IPS-18a (cell line): ENCODE data around the gene CDK6.

Experiments
- H3K27ac ChIP-seq: one replicate; pipeline ENCODE4 v1.5.1; 2013; ENCODE audit warnings: low read length
- H3K27me3 ChIP-seq: one replicate; pipeline ENCODE4 v1.6.1; 2013; ENCODE audit warnings: mild to moderate bottlenecking, low read length; ENCODE audit not compliant: control insufficient read depth, insufficient read depth
- H3K36me3 ChIP-seq: one replicate; pipeline ENCODE4 v1.6.1; 2013; ENCODE audit warnings: low read depth, low read length; ENCODE audit not compliant: control insufficient read depth
- H3K4me1 ChIP-seq: one replicate; pipeline ENCODE4 v1.6.1; 2013; ENCODE audit warnings: low read depth, low read length; ENCODE audit not compliant: control insufficient read depth
- H3K4me3 ChIP-seq: one replicate; pipeline ENCODE4 v1.5.1; 2013; ENCODE audit warnings: low read length
- H3K9ac ChIP-seq: one replicate; pipeline ENCODE4 v1.6.1; 2013; ENCODE audit warnings: mild to moderate bottlenecking, low read length, moderate library complexity
- H3K9me3 ChIP-seq: one replicate; pipeline ENCODE4 v1.6.1; 2013; ENCODE audit warnings: low read depth, low read length; ENCODE audit not compliant: control insufficient read depth

Gene CDK6

DNA sequence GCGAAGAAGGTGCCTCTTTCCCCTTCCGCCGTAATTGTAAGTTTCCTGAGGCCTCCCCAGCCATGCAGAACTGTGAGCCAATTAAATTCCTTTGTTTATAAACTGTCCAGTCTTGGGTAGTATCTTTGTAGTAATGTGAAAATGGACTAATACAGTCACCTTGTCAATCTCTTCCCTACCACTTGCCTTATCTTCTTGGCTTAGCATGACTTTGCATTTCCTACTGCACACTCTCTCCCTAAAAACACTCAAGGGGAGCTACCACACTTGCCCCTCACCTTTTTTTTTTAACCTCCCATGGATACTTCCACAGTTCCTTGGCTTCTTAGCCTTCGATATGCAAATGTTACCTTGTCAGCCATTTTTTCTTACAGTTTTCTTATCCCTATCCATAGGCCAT, 7.4 kb upstream of the CDK6 start:
- H3K27me3 ChIP-seq: peaks cover 13% of the 10 kb centered on the region
- H3K36me3 ChIP-seq: no peaks in the 10 kb centered on the region
- H3K9me3 ChIP-seq: no peaks in the 10 kb centered on the region
- peaks cover 9% of the 10 kb centered on the region for H3K4me1 ChIP-seq
- H3K4me3 ChIP-seq: no peak overlapping the region
- no peak overlapping the region for H3K27ac ChIP-seq
- no peak overlapping the region for H3K9ac ChIP-seq

- Histone ChIP-seq H3K9ac (no peak overlapping the region), H3K27me3 (peaks cover 19% of the 10 kb centered on the region), H3K27ac (no peak overlapping the region), H3K4me1 (peaks cover 9% of the 10 kb centered on the region), H3K9me3 (no peaks in the 10 kb centered on the region), H3K4me3 (no peak overlapping the region), H3K36me3 (no peaks in the 10 kb centered on the region)
Measured at GRCh38 chr7:92843034-92843760, 6.8 kb upstream of the CDK6 start.

- peaks cover 19% of the 10 kb centered on the region for H3K4me1 ChIP-seq
- H3K9ac ChIP-seq: no peak overlapping the region
- peaks cover 32% of the 10 kb centered on the region for H3K27me3 ChIP-seq
- H3K4me3 ChIP-seq: no peak overlapping the region
- H3K9me3 ChIP-seq: no peaks in the 10 kb centered on the region
- H3K27ac ChIP-seq: no peak overlapping the region
- no peaks in the 10 kb centered on the region for H3K36me3 ChIP-seq
Measured at GRCh38 chr7:92841192-92841591, 4.8 kb upstream of the CDK6 start.

DNA sequence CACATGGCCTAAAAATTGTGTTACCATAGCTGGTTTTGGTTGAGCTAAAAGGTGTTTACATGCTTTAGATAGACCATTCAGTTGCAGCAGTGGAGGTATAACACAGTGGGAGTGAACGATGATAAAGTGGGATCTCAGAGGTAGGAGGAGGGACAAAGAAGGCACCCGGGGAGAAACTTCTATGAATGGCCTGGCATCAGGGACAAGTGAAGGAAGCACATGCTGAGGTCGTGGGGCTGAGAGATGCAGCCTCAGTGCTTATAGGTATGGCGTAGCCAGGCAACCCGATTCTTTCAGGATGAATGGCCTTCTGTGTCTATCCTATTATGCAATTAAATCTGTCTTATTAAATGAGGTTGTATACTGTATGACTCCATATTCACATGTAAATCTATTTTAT, 3.9 kb upstream of the CDK6 start:
- no peak overlapping the region for H3K9ac ChIP-seq
- no peak overlapping the region for H3K27ac ChIP-seq
- no peaks in the 10 kb centered on the region for H3K36me3 ChIP-seq
- no peaks in the 10 kb centered on the region for H3K9me3 ChIP-seq
- H3K27me3 ChIP-seq: peaks cover 40% of the 10 kb centered on the region
- H3K4me1 ChIP-seq: peaks cover 19% of the 10 kb centered on the region
- H3K4me3 ChIP-seq: no peak overlapping the region

GRCh38 chr7:92839901-92840300, 3.5 kb upstream of the CDK6 start:
- Histone ChIP-seq H3K36me3 (no peaks in the 10 kb centered on the region), H3K9ac (no peak overlapping the region), H3K4me1 (peaks cover 19% of the 10 kb centered on the region), H3K27me3 (peaks cover 41% of the 10 kb centered on the region), H3K27ac (no peak overlapping the region), H3K9me3 (no peaks in the 10 kb centered on the region), H3K4me3 (no peak overlapping the region)

DNA sequence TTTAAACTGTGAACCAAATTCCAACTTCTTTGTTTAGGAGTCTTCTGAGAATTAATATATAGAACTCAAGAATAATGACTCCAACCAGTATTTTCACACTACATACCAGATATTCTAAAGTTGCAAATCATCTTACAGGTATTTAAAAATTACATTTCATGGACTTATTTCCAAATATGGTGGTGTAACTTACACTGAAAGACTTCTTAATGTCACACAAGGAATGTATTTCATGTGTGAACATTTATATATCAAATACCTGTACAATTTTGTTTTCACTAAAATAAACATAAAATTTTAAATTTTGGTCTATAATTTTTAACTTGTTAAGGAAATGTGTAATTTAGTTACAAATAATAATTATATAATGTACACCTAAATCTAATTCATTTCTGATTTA, 2.6 kb upstream of the CDK6 start:
- Histone ChIP-seq H3K27ac (no peak overlapping the region), H3K36me3 (no peaks in the 10 kb centered on the region), H3K9ac (no peak overlapping the region), H3K4me3 (no peak overlapping the region), H3K27me3 (peaks cover 41% of the 10 kb centered on the region), H3K9me3 (no peaks in the 10 kb centered on the region), H3K4me1 (peaks cover 19% of the 10 kb centered on the region)

DNA sequence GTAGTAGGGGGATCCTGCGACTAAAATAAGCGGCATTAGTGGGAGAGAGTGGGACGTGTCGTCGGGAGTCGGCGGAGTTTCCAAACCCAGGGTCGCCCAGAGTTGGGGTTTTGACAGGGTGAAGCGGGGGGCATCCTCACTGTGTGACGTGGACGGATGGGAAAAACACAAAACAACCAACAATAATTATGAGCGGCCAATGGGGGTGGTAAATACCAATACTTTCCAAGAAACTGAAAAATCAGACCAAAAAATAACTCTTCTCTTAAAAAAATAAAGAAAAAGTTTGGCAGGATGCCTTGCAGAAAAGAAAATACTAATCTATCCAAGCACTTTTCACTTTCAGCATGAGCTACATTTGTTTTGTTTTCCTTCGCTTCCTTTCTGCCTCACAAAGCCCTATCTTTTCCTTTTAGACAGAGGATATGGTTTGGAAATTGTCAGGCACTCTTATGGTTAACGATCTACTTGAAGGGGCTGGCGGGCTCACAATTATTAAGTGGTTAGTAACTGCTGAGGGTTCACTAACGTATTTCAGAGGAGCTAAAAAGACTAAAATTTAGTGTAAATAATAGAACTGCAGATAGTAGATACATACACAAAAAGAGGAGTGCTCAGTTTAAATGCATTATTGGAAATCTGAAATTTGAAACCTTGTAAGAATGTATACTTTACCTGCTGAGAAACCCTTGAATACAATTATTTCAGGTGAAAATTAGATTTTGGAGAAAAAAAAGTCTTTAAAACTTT, 802 bp upstream of the CDK6 start:
- Histone ChIP-seq H3K9me3 (no peaks in the 10 kb centered on the region), H3K27me3 (peaks cover 41% of the 10 kb centered on the region), H3K4me1 (peaks cover 22% of the 10 kb centered on the region), H3K9ac (peak overlapping the region; percentile 18), H3K4me3 (peak overlapping the region; percentile 79), H3K27ac (no peak overlapping the region), H3K36me3 (no peaks in the 10 kb centered on the region)

GRCh38 chr7:92835851-92836488, 403 bp downstream of the CDK6 start:
- Histone ChIP-seq H3K27ac (no peak overlapping the region), H3K36me3 (no peaks in the 10 kb centered on the region), H3K4me3 (peak overlapping the region; percentile 79), H3K27me3 (peaks cover 42% of the 10 kb centered on the region), H3K4me1 (peaks cover 34% of the 10 kb centered on the region), H3K9ac (peak overlapping the region; percentile 49), H3K9me3 (no peaks in the 10 kb centered on the region)

DNA sequence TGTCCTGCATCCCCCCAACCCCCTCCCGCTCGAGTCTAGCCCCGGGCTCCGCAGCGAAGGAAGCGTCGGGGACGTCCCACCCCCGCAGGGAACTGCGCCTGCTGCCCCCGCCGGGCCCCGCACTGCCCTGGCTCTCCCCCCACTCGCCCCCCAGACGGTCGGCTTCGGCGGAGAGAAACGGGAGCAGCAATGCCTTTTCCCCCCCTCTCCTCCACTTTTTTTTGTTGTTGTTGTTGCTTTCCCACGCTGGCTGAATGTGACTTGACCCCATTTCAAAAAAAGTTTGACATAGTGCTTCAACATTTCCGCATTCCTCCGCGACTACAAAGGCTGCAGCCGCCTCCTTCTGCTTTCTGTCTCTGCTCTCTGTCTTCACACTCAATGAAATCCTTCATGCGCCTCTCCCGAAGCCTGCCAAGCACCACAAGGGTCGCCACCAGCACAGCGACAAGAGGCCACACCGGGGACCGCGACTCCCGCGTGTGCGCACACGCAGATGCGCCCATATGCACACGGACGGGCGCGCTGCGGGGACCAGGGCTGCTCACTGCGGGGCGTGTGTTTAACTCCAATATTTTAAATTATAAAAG, 1.0 kb downstream of the CDK6 start:
- Histone ChIP-seq H3K4me3 (peak overlapping the region; percentile 79), H3K27ac (no peak overlapping the region), H3K27me3 (peaks cover 41% of the 10 kb centered on the region), H3K36me3 (no peaks in the 10 kb centered on the region), H3K9me3 (no peaks in the 10 kb centered on the region), H3K9ac (peak overlapping the region; percentile 49), H3K4me1 (peaks cover 37% of the 10 kb centered on the region)

DNA sequence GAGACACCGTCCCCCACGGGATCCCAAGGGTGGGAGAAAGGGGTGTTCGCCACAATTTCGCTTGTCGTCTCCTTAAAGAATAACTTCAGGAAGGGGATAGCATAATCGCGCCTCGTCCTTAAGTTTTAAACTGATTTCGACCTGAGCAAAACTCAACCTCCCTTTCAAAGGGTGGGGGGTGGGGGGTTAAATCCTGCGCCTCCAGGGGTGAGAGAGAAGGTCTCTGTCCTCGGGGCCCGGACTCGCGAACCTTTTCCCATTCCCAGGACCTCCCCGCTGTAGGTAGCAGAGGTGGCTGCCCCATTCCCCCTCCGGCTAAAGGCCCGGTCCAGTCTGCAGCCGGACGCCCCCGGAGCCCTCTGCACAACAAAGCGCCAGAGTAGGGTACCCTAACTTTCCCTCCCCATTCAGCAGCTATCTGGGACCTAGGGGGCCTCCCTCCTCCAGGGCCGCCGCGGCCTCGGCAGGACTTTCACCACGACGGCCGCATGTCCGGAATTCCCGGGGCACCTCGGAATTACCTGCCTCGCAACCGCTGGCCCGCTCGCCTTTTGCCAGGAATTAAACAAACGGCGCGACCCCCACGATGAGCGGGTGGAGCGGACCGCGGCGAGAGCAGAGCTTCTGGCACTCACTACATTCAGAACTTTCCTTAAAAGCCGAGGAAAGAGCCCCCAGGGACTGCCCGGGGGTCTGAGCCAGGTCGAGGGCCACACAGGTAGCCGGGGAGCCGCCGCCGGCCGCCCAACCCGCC, 1.7 kb downstream of the CDK6 start:
- peak overlapping the region; percentile 19 for H3K9ac ChIP-seq
- H3K9me3 ChIP-seq: no peaks in the 10 kb centered on the region
- peak overlapping the region; percentile 79 for H3K4me3 ChIP-seq
- peaks cover 33% of the 10 kb centered on the region for H3K4me1 ChIP-seq
- H3K27me3 ChIP-seq: peaks cover 40% of the 10 kb centered on the region
- no peak overlapping the region for H3K27ac ChIP-seq
- H3K36me3 ChIP-seq: no peaks in the 10 kb centered on the region
